Esophagus muscularis mucosa (tissue), 4 donors: ENCODE measurements around the gene MTAP.

Experiments used
- EP300 ChIP-seq: sonication (generic); formaldehyde crosslinking; IDR thresholded peaks from one replicate; pipeline ENCODE4 v1.6.1; 2017; ENCODE audit warnings: antibody characterized with exemption
- POLR2A ChIP-seq: fragments of 450-650 bp; IDR thresholded peaks from one replicate; pipeline ENCODE4 v1.6.1; 2017; ENCODE audit warnings: antibody characterized with exemption, moderate library complexity, mild to moderate bottlenecking, low read depth
- POLR2AphosphoS5 ChIP-seq, 2 donors: sonication (generic); formaldehyde crosslinking; IDR thresholded peaks; one replicate each; pipeline ENCODE4 v1.6.1; 2017; ENCODE audit warnings: antibody characterized with exemption in 2 of 2
- TF ChIP-seq, protein P1 (sequence below), 3 experiments: fragments of 200-600 bp in 2 of 3; fragments of 450-650 bp in 1 of 3; sonication (generic) in 2 of 3; IDR thresholded peaks; one replicate each; pipeline ENCODE4 v1.5.1; 2017 to 2019; ENCODE audit warnings: antibody characterized with exemption in 3 of 3, mild to moderate bottlenecking in 2 of 3, moderate library complexity in 1 of 3

GRCh38 chr9:21840647-21841046 lies 38.2 kb downstream of the MTAP start:
- TF ChIP-seq POLR2AphosphoS5 (IDR thresholded peaks at IDR 0.05) (no peak), POLR2A (no peak), EP300 (no peak)
- TF ChIP-seq, protein P1, sequence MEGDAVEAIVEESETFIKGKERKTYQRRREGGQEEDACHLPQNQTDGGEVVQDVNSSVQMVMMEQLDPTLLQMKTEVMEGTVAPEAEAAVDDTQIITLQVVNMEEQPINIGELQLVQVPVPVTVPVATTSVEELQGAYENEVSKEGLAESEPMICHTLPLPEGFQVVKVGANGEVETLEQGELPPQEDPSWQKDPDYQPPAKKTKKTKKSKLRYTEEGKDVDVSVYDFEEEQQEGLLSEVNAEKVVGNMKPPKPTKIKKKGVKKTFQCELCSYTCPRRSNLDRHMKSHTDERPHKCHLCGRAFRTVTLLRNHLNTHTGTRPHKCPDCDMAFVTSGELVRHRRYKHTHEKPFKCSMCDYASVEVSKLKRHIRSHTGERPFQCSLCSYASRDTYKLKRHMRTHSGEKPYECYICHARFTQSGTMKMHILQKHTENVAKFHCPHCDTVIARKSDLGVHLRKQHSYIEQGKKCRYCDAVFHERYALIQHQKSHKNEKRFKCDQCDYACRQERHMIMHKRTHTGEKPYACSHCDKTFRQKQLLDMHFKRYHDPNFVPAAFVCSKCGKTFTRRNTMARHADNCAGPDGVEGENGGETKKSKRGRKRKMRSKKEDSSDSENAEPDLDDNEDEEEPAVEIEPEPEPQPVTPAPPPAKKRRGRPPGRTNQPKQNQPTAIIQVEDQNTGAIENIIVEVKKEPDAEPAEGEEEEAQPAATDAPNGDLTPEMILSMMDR (IDR thresholded peaks at IDR 0.05): no peak
